GM23338 (cell line): ENCODE measurements around the gene ELL2. TPM values are rescaled to one million over a fixed set of nuclear protein-coding genes. Genes with fewer than 3 reads are reported as not detected.

ENCODE experiments used
- ATAC-seq: fragments of 200-7000 bp; cut with Tn5 transposase; 3 replicates; pipeline ENCODE4 v1.9.1; 2020
- DNase-seq: peaks from one replicate; pipeline ENCODE4 v3.0.0-alpha.2; 2015; ENCODE audit warnings: low spot score
- H2AFZ ChIP-seq: fragments of 200-600 bp; sonication (generic); 2 replicates; pipeline ENCODE4 v1.8.0; 2016; ENCODE audit warnings: antibody characterized with exemption, mild to moderate bottlenecking, moderate library complexity
- H3F3A ChIP-seq: fragments of 200-600 bp; sonication (generic); replicated peaks from 2 replicates; pipeline ENCODE4 v1.8.0; 2017; ENCODE audit warnings: antibody characterized with exemption, mixed run types, low read depth
- H3K27ac ChIP-seq: fragments of 200-600 bp; sonication (generic); 2 replicates; pipeline ENCODE4 v1.6.1; 2016; ENCODE audit warnings: low read depth
- H3K27me3 ChIP-seq: fragments of 200-600 bp; sonication (generic); 2 replicates; pipeline ENCODE4 v1.8.0; 2016; ENCODE audit warnings: mild to moderate bottlenecking, mixed run types, moderate library complexity; ENCODE audit not compliant: insufficient read depth
- H3K36me3 ChIP-seq: fragments of 200-600 bp; sonication (generic); 2 replicates; pipeline ENCODE4 v1.8.0; 2016; ENCODE audit warnings: mild to moderate bottlenecking; ENCODE audit not compliant: insufficient read depth
- H3K4me1 ChIP-seq: fragments of 200-600 bp; sonication (generic); 2 replicates; pipeline ENCODE4 v1.8.0; 2016; ENCODE audit warnings: mild to moderate bottlenecking, moderate library complexity; ENCODE audit not compliant: insufficient read depth
- H3K4me2 ChIP-seq: fragments of 200-600 bp; sonication (generic); 2 replicates; pipeline ENCODE4 v1.7.1; 2017; ENCODE audit warnings: mixed run types
- H3K4me3 ChIP-seq: fragments of 200-600 bp; sonication (generic); 2 replicates; pipeline ENCODE4 v1.6.1; 2016; ENCODE audit warnings: mixed run types
- H3K79me2 ChIP-seq: fragments of 200-600 bp; sonication (generic); replicated peaks from 2 replicates; pipeline ENCODE4 v1.8.0; 2017; ENCODE audit warnings: mild to moderate bottlenecking; ENCODE audit not compliant: insufficient read depth
- H3K9me2 ChIP-seq: fragments of 200-600 bp; sonication (generic); 2 replicates; pipeline ENCODE4 v1.8.0; 2017; ENCODE audit not compliant: insufficient read depth
- H4K20me1 ChIP-seq: fragments of 200-600 bp; sonication (generic); replicated peaks from 2 replicates; pipeline ENCODE4 v1.8.0; 2017; ENCODE audit warnings: mild to moderate bottlenecking; ENCODE audit not compliant: insufficient read depth
- H3K27ac Mint-ChIP-seq: 2 replicates; pipeline ENCODE4 v1.8.0; 2020; ENCODE audit warnings: inconsistent platforms, mild to moderate bottlenecking, moderate library complexity, mixed read lengths
- H3K27me3 Mint-ChIP-seq: 3 replicates; pipeline ENCODE4 v1.8.0; 2022; ENCODE audit warnings: low read depth, mild to moderate bottlenecking, moderate library complexity, mixed read lengths, inconsistent platforms; ENCODE audit not compliant: insufficient read depth, poor library complexity
- H3K36me3 Mint-ChIP-seq: 3 replicates; pipeline ENCODE4 v1.8.0; 2021; ENCODE audit warnings: low read depth, mild to moderate bottlenecking, inconsistent platforms, moderate library complexity, mixed read lengths
- H3K4me1 Mint-ChIP-seq: 3 replicates; pipeline ENCODE4 v1.8.0; 2020; ENCODE audit warnings: mild to moderate bottlenecking, inconsistent platforms, mixed read lengths
- H3K4me3 Mint-ChIP-seq: 3 replicates; pipeline ENCODE4 v1.8.0; 2021; ENCODE audit warnings: moderate library complexity, mild to moderate bottlenecking, inconsistent platforms, mixed read lengths
- H3K9me3 Mint-ChIP-seq: 3 replicates; pipeline ENCODE4 v1.8.0; 2020; ENCODE audit warnings: moderate library complexity, mild to moderate bottlenecking, inconsistent platforms, mixed read lengths
- CREB1 ChIP-seq: fragments of 250-450 bp; sonication (Bioruptor Pico); IDR thresholded peaks from 2 replicates; pipeline ENCODE4 v1.5.0; 2020; ENCODE audit warnings: low read depth, mild to moderate bottlenecking, moderate library complexity
- EZH2 ChIP-seq: fragments of 200-600 bp; sonication (generic); IDR thresholded peaks from one replicate; pipeline ENCODE4 v1.8.0; 2017; ENCODE audit warnings: antibody characterized with exemption, mild to moderate bottlenecking, low read depth; ENCODE audit not compliant: unreplicated experiment
- EZH2phosphoT487 ChIP-seq: fragments of 200-600 bp; sonication (generic); IDR thresholded peaks from one replicate; pipeline ENCODE4 v1.8.1; 2018; ENCODE audit warnings: antibody characterized with exemption; ENCODE audit not compliant: unreplicated experiment
- JUNB ChIP-seq: IDR thresholded peaks from one replicate; pipeline ENCODE4 v1.6.1; 2016; ENCODE audit warnings: antibody characterized with exemption; ENCODE audit not compliant: unreplicated experiment
- NANOG ChIP-seq: IDR thresholded peaks from 2 replicates; pipeline ENCODE4 v1.6.1; 2016; ENCODE audit warnings: antibody characterized with exemption, borderline replicate concordance
- POLR2AphosphoS5 ChIP-seq: IDR thresholded peaks from 2 replicates; pipeline ENCODE4 v1.6.1; 2016; ENCODE audit warnings: antibody characterized with exemption, low read depth
- STAT1 ChIP-seq: IDR thresholded peaks from one replicate; pipeline ENCODE4 v1.6.1; 2016; ENCODE audit warnings: antibody characterized with exemption; ENCODE audit not compliant: unreplicated experiment
- ZNF114 ChIP-seq: fragments of 250-450 bp; sonication (Bioruptor Pico); IDR thresholded peaks from 2 replicates; pipeline ENCODE4 v1.5.0; 2020; ENCODE audit warnings: mild to moderate bottlenecking, moderate library complexity
- ZNF331 ChIP-seq: fragments of 250-450 bp; sonication (Bioruptor Pico); IDR thresholded peaks from 2 replicates; pipeline ENCODE4 v1.5.0; 2020; ENCODE audit warnings: low read depth, mild to moderate bottlenecking, moderate library complexity
- polyA plus RNA-seq: library from polyadenylated mRNA; unstranded; fragments of >200 nt; fragmentation: Nextera tagmentation; extraction: Ambion mirVana; gene quantifications from 2 replicates; pipeline ENCODE4 v1.2.1, GENCODE V29; 2016
- total RNA-seq: library from RNA; depleted of rRNA; stranded (reverse); fragments of >200 nt; shearing (Covaris generic); gene quantifications from 2 replicates; pipeline ENCODE4 v1.2.3, GENCODE V29; 2014
- TF ChIP-seq, protein P1 (sequence below): IDR thresholded peaks from one replicate; pipeline ENCODE4 v1.6.1; 2018; ENCODE audit warnings: antibody characterized with exemption; ENCODE audit not compliant: unreplicated experiment
- TF ChIP-seq, protein P2 (sequence below): fragments of 250-450 bp; sonication (Bioruptor Pico); IDR thresholded peaks from 2 replicates; pipeline ENCODE4 v1.5.0; 2020; ENCODE audit warnings: mild to moderate bottlenecking, moderate library complexity
- TF ChIP-seq, protein P3 (sequence below): IDR thresholded peaks from 2 replicates; pipeline ENCODE4 v1.6.1; 2016; ENCODE audit warnings: antibody characterized with exemption
- TF ChIP-seq, protein P4 (sequence below), 2 experiments: fragments of 200-600 bp in 1 of 2; sonication (generic) in 1 of 2; conservative IDR thresholded peaks; 2 replicates each; pipeline versions ENCODE4 v1.5.1 to v1.6.1; 2016 to 2017; ENCODE audit warnings: antibody characterized with exemption in 2 of 2, low read depth in 2 of 2, mild to moderate bottlenecking in 2 of 2, moderate library complexity in 1 of 2

ELL2 gene
- total and polyA plus RNA-seq, 2 experiments from 2014 or later = 7.4 to 32.6 TPM

DNA sequence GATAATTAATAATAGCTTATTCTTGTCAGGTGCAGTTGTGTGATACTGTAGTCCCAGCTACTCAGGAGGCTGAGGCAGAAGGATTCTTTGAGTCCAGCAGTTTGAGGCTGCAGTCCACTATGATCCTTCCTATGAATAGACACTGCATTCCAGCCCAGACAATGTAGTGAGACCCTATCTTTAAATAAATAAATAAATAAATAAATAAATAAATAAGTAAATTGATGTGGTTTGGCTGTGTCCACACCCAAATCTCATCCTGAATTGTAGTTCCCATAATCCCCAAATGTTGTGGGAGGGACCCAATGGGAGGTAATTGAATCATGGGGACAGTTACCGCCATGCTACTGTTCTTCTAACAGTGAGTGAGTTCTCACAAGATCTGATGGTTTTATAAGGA, 5.6 kb upstream of the ELL2 start:
- H3K27ac Mint-ChIP-seq = no peak overlapping the region

More for the DNA sequence above, 5.6 kb upstream of the ELL2 start:
- no peak for ATAC-seq
- Histone ChIP-seq H3K27ac (no peak overlapping the region), H3K4me2 (no peak overlapping the region), H3K4me3 (no peak overlapping the region), H3K36me3 (no peaks in the 10 kb centered on the region), H3K4me1 (peaks cover 15% of the 10 kb centered on the region), H3K9me2 (no peaks in the 10 kb centered on the region), H4K20me1 (no peaks in the 10 kb centered on the region), H3F3A (no peaks in the 10 kb centered on the region), H3K79me2 (no peaks in the 10 kb centered on the region), H2AFZ (no peak overlapping the region), H3K27me3 (no peaks in the 10 kb centered on the region)
- no peak for DNase-seq
- TF ChIP-seq EZH2phosphoT487 = no peak
- no peak for TF ChIP-seq NANOG
- TF ChIP-seq CREB1 (CRISPR knock-in tag) = no peak
- TF ChIP-seq, protein P1, sequence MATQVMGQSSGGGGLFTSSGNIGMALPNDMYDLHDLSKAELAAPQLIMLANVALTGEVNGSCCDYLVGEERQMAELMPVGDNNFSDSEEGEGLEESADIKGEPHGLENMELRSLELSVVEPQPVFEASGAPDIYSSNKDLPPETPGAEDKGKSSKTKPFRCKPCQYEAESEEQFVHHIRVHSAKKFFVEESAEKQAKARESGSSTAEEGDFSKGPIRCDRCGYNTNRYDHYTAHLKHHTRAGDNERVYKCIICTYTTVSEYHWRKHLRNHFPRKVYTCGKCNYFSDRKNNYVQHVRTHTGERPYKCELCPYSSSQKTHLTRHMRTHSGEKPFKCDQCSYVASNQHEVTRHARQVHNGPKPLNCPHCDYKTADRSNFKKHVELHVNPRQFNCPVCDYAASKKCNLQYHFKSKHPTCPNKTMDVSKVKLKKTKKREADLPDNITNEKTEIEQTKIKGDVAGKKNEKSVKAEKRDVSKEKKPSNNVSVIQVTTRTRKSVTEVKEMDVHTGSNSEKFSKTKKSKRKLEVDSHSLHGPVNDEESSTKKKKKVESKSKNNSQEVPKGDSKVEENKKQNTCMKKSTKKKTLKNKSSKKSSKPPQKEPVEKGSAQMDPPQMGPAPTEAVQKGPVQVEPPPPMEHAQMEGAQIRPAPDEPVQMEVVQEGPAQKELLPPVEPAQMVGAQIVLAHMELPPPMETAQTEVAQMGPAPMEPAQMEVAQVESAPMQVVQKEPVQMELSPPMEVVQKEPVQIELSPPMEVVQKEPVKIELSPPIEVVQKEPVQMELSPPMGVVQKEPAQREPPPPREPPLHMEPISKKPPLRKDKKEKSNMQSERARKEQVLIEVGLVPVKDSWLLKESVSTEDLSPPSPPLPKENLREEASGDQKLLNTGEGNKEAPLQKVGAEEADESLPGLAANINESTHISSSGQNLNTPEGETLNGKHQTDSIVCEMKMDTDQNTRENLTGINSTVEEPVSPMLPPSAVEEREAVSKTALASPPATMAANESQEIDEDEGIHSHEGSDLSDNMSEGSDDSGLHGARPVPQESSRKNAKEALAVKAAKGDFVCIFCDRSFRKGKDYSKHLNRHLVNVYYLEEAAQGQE = no peak
- TF ChIP-seq POLR2AphosphoS5 = no peak
- no peak for TF ChIP-seq ZNF114 (CRISPR knock-in tag)
- TF ChIP-seq EZH2 = no peak
- TF ChIP-seq STAT1 = no peak
- no peak for TF ChIP-seq ZNF331 (CRISPR knock-in tag)
- no peak for TF ChIP-seq JUNB
- TF ChIP-seq, protein P2, sequence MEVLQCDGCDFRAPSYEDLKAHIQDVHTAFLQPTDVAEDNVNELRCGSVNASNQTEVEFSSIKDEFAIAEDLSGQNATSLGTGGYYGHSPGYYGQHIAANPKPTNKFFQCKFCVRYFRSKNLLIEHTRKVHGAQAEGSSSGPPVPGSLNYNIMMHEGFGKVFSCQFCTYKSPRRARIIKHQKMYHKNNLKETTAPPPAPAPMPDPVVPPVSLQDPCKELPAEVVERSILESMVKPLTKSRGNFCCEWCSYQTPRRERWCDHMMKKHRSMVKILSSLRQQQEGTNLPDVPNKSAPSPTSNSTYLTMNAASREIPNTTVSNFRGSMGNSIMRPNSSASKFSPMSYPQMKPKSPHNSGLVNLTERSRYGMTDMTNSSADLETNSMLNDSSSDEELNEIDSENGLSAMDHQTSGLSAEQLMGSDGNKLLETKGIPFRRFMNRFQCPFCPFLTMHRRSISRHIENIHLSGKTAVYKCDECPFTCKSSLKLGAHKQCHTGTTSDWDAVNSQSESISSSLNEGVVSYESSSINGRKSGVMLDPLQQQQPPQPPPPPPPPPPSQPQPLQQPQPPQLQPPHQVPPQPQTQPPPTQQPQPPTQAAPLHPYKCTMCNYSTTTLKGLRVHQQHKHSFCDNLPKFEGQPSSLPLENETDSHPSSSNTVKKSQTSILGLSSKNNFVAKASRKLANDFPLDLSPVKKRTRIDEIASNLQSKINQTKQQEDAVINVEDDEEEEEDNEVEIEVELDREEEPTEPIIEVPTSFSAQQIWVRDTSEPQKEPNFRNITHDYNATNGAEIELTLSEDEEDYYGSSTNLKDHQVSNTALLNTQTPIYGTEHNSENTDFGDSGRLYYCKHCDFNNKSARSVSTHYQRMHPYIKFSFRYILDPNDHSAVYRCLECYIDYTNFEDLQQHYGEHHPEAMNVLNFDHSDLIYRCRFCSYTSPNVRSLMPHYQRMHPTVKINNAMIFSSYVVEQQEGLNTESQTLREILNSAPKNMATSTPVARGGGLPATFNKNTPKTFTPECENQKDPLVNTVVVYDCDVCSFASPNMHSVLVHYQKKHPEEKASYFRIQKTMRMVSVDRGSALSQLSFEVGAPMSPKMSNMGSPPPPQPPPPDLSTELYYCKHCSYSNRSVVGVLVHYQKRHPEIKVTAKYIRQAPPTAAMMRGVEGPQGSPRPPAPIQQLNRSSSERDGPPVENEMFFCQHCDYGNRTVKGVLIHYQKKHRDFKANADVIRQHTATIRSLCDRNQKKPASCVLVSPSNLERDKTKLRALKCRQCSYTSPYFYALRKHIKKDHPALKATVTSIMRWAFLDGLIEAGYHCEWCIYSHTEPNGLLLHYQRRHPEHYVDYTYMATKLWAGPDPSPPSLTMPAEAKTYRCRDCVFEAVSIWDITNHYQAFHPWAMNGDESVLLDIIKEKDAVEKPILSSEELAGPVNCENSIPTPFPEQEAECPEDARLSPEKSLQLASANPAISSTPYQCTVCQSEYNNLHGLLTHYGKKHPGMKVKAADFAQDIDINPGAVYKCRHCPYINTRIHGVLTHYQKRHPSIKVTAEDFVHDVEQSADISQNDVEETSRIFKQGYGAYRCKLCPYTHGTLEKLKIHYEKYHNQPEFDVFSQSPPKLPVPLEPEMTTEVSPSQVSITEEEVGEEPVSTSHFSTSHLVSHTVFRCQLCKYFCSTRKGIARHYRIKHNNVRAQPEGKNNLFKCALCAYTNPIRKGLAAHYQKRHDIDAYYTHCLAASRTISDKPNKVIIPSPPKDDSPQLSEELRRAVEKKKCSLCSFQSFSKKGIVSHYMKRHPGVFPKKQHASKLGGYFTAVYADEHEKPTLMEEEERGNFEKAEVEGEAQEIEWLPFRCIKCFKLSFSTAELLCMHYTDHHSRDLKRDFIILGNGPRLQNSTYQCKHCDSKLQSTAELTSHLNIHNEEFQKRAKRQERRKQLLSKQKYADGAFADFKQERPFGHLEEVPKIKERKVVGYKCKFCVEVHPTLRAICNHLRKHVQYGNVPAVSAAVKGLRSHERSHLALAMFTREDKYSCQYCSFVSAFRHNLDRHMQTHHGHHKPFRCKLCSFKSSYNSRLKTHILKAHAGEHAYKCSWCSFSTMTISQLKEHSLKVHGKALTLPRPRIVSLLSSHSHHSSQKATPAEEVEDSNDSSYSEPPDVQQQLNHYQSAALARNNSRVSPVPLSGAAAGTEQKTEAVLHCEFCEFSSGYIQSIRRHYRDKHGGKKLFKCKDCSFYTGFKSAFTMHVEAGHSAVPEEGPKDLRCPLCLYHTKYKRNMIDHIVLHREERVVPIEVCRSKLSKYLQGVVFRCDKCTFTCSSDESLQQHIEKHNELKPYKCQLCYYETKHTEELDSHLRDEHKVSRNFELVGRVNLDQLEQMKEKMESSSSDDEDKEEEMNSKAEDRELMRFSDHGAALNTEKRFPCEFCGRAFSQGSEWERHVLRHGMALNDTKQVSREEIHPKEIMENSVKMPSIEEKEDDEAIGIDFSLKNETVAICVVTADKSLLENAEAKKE = no peak
- TF ChIP-seq, protein P3, sequence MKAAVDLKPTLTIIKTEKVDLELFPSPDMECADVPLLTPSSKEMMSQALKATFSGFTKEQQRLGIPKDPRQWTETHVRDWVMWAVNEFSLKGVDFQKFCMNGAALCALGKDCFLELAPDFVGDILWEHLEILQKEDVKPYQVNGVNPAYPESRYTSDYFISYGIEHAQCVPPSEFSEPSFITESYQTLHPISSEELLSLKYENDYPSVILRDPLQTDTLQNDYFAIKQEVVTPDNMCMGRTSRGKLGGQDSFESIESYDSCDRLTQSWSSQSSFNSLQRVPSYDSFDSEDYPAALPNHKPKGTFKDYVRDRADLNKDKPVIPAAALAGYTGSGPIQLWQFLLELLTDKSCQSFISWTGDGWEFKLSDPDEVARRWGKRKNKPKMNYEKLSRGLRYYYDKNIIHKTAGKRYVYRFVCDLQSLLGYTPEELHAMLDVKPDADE = no peak
- TF ChIP-seq, protein P4, sequence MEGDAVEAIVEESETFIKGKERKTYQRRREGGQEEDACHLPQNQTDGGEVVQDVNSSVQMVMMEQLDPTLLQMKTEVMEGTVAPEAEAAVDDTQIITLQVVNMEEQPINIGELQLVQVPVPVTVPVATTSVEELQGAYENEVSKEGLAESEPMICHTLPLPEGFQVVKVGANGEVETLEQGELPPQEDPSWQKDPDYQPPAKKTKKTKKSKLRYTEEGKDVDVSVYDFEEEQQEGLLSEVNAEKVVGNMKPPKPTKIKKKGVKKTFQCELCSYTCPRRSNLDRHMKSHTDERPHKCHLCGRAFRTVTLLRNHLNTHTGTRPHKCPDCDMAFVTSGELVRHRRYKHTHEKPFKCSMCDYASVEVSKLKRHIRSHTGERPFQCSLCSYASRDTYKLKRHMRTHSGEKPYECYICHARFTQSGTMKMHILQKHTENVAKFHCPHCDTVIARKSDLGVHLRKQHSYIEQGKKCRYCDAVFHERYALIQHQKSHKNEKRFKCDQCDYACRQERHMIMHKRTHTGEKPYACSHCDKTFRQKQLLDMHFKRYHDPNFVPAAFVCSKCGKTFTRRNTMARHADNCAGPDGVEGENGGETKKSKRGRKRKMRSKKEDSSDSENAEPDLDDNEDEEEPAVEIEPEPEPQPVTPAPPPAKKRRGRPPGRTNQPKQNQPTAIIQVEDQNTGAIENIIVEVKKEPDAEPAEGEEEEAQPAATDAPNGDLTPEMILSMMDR (conservative IDR thresholded peaks at IDR 0.05; ENCODE audit: low read depth in 2 of 2) = no peak
- H3K36me3 Mint-ChIP-seq = no peaks in the 10 kb centered on the region
- no peaks in the 10 kb centered on the region for H3K27me3 Mint-ChIP-seq
- peaks cover under 1% of the 10 kb centered on the region; the same call in 2 of the 3 replicates for H3K9me3 Mint-ChIP-seq
- H3K4me1 Mint-ChIP-seq = peaks cover 25% of the 10 kb centered on the region
- no peak overlapping the region for H3K4me3 Mint-ChIP-seq
